GM12891 (cell line): ENCODE measurements around the gene FAHD2B.
"Not testable (repeated sequence)": the region's sequence is repeated elsewhere in the genome, so short reads cannot be mapped to it uniquely, and the experiment has no call there.

ENCODE experiments used
- DNase-seq: peaks from one replicate; pipeline ENCODE4 v3.0.0; 2011; ENCODE audit warnings: low spot score; ENCODE audit not compliant: insufficient read length
- FAIRE-seq: peaks from 2 replicates; lab custom pipeline; 2011; peaks lifted over from hg19 to GRCh38; lab: Jason Lieb, UNC
- PAX5 ChIP-seq: IDR thresholded peaks from 2 replicates; pipeline ENCODE4 v1.6.1; 2011; ENCODE audit warnings: low read length, moderate library complexity, mild to moderate bottlenecking; ENCODE audit not compliant: insufficient read depth, severe bottlenecking
- POLR2A ChIP-seq: IDR thresholded peaks from 2 replicates; pipeline ENCODE4 v1.6.1; 2011; ENCODE audit warnings: low read depth, low read length, control low read depth
- POLR2AphosphoS5 ChIP-seq: IDR thresholded peaks from 2 replicates; pipeline ENCODE4 v1.6.1; 2011; ENCODE audit warnings: low read depth, low read length, control low read depth
- POU2F2 ChIP-seq: IDR thresholded peaks from 2 replicates; pipeline ENCODE4 v1.6.1; 2011; ENCODE audit warnings: low read depth, mild to moderate bottlenecking, control low read depth, low read length, moderate library complexity
- SPI1 ChIP-seq: IDR thresholded peaks from 2 replicates; pipeline ENCODE4 v1.6.1; 2011; ENCODE audit warnings: low read depth, low read length, control low read depth
- TAF1 ChIP-seq: IDR thresholded peaks from 2 replicates; pipeline ENCODE4 v1.6.1; 2011; ENCODE audit warnings: low read depth, low read length, control low read depth

FAHD2B gene

GRCh38 chr2:97080855-97081254, 13.8 kb downstream of the FAHD2B start:
- not testable (repeated sequence) for DNase-seq, FAIRE-seq

- FAIRE-seq, DNase-seq: not testable (repeated sequence)
Measured at GRCh38 chr2:97077213-97077612, 17.5 kb downstream of the FAHD2B start.

- not testable (repeated sequence) for FAIRE-seq
Measured at GRCh38 chr2:97070915-97071314, 23.8 kb downstream of the FAHD2B start.

GRCh38 chr2:97068722-97069121, 26.0 kb downstream of the FAHD2B start:
- FAIRE-seq, DNase-seq: not testable (repeated sequence)

More at GRCh38 chr2:97070915-97071314, 23.8 kb downstream of the FAHD2B start:
- DNase-seq, result not testable (repeated sequence)

- FAIRE-seq (no peak), DNase-seq (no peak)
- TF ChIP-seq POLR2A, result no peak
- no peak for TF ChIP-seq TAF1
- TF ChIP-seq SPI1, result no peak
- TF ChIP-seq PAX5, result no peak
- TF ChIP-seq POU2F2, result no peak
- TF ChIP-seq POLR2AphosphoS5, result no peak
Measured at GRCh38 chr2:97068074-97068473, 26.6 kb downstream of the FAHD2B start.

GRCh38 chr2:97067279-97068004, 27.2 kb downstream of the FAHD2B start:
- FAIRE-seq (no peak), DNase-seq (no peak)
- TF ChIP-seq TAF1, result no peak
- TF ChIP-seq POLR2AphosphoS5, result no peak
- no peak for TF ChIP-seq POU2F2
- no peak for TF ChIP-seq SPI1
- TF ChIP-seq PAX5, result no peak
- no peak for TF ChIP-seq POLR2A

- not testable (repeated sequence) for FAIRE-seq, DNase-seq
Measured at GRCh38 chr2:97066030-97066429, 28.7 kb downstream of the FAHD2B start.

- DNase-seq, FAIRE-seq: not testable (repeated sequence)
Measured at GRCh38 chr2:97062020-97062419, 32.7 kb downstream of the FAHD2B start.

GRCh38 chr2:97059782-97060181, 34.9 kb downstream of the FAHD2B start:
- FAIRE-seq, DNase-seq: not testable (repeated sequence)

GRCh38 chr2:97056150-97056549, 38.5 kb downstream of the FAHD2B start:
- FAIRE-seq, DNase-seq: not testable (repeated sequence)

GRCh38 chr2:97050032-97050431, 44.6 kb downstream of the FAHD2B start:
- DNase-seq, FAIRE-seq: not testable (repeated sequence)

- FAIRE-seq, DNase-seq: not testable (repeated sequence)
Measured at GRCh38 chr2:97048448-97048847, 46.2 kb downstream of the FAHD2B start.

- not testable (repeated sequence) for FAIRE-seq, DNase-seq
Measured at GRCh38 chr2:97046676-97047075, 48.0 kb downstream of the FAHD2B start.
